ENCODE results near the gene HCFC2.

GRCh38 chr12:104023710-104024109 is 40.6 kb upstream of the HCFC2 start:
- TF ChIP-seq POLR2A (IDR thresholded peaks at IDR 0.05) (no peak), CTCF (IDR thresholded peaks at IDR 0.05) (no peak)
